Breast epithelium (tissue), 3 donors: Measurements from ENCODE around the gene PNPLA7.

Experiments used
- CTCF ChIP-seq, 3 donors: fragments of 450-650 bp; IDR thresholded peaks; one replicate each; pipeline ENCODE4 v1.5.1; 2016 to 2017; ENCODE audit warnings: antibody characterized with exemption in 3 of 3, mild to moderate bottlenecking in 3 of 3, moderate library complexity in 3 of 3
- POLR2A ChIP-seq: fragments of 450-650 bp; IDR thresholded peaks from one replicate; pipeline ENCODE4 v1.6.1; 2016; ENCODE audit warnings: antibody characterized with exemption, mild to moderate bottlenecking, moderate library complexity
- POLR2AphosphoS5 ChIP-seq, 3 donors: sonication (generic); formaldehyde crosslinking; IDR thresholded peaks; one replicate each; pipeline ENCODE4 v1.6.1; 2017; ENCODE audit warnings: antibody characterized with exemption in 3 of 3

GRCh38 chr9:137416006-137416562 lies 134.1 kb downstream of the PNPLA7 start:
- no peak for TF ChIP-seq POLR2AphosphoS5 (IDR thresholded peaks at IDR 0.05)
- no peak for TF ChIP-seq CTCF (IDR thresholded peaks at IDR 0.05)
- TF ChIP-seq POLR2A: no peak
